Measurements from ENCODE around the gene CCDC88C. TPM values are rescaled to one million over a fixed set of nuclear protein-coding genes. Genes with fewer than 3 reads are reported as not detected.
A peak's percentile ranks its signal among the peaks of the same experiment; 100 is the strongest.

The CCDC88C gene
- polyA plus RNA-seq, 1 donor (not counting 4 experiments of a cell fraction or from before 2014, with no cell fraction given) = 2.4 TPM

GRCh38 chr14:91458612-91459011 is 41.0 kb upstream of the CCDC88C start:
- DNase-seq (ENCODE audit: low read depth, low spot score) (no peak), FAIRE-seq (no peak)
- Histone ChIP-seq H3K27ac (ENCODE audit: control insufficient read depth, insufficient read depth, low read length) (peak overlapping the region; percentile 28), H3K9me1 (ENCODE audit: control insufficient read depth, extremely low read depth, insufficient read depth, low read length) (no peaks in the 10 kb centered on the region), H4K20me1 (ENCODE audit: control insufficient read depth, extremely low read depth, insufficient read depth, low read length) (no peaks in the 10 kb centered on the region), H3K79me2 (ENCODE audit: control insufficient read depth, insufficient read depth, low read length) (peaks cover 1% of the 10 kb centered on the region), H3K9me3 (ENCODE audit: control insufficient read depth, low read depth, low read length) (no peaks in the 10 kb centered on the region), H2AFZ (ENCODE audit: control insufficient read depth, low read length) (no peak overlapping the region), H3K36me3 (ENCODE audit: control insufficient read depth in 2 of 2, extremely low read depth in 1 of 2, insufficient read depth in 2 of 2, low read length in 2 of 2) (peaks cover 12 to 28% of the 10 kb centered on the region in 2 experiments), H3K27me3 (ENCODE audit: control insufficient read depth, extremely low read depth, insufficient read depth, low read length) (no peaks in the 10 kb centered on the region), H3K4me2 (ENCODE audit: control insufficient read depth, extremely low read depth, insufficient read depth, low read depth, low read length) (peak overlapping the region; percentile 59), H3K4me1 (ENCODE audit: control insufficient read depth, extremely low read depth, insufficient read depth, low read length) (peaks cover 8% of the 10 kb centered on the region), H3K9ac (ENCODE audit: control insufficient read depth, extremely low read depth, insufficient read depth, low read length) (no peak overlapping the region), H3K4me3 (ENCODE audit: control insufficient read depth in 2 of 3, extremely low read depth in 1 of 3, insufficient read depth in 2 of 3, low read depth in 1 of 3, low read length in 3 of 3) (peak overlapping the region in 1 of 3 experiments; percentile 16)
- dilution Hi-C loops (cut with MboI; ENCODE audit: extremely low pct_ligation_motif_present, low sequenced_read_pairs) = no loop called here
- TF ChIP-seq EZH2 (IDR thresholded peaks at IDR 0.05; ENCODE audit: low read length) = no peak
- TF ChIP-seq CTCF (optimal IDR thresholded peaks at IDR 0.05 in 1 of 3, IDR thresholded peaks at IDR 0.05 in 1 of 3, conservative IDR thresholded peaks at IDR 0.05 in 1 of 3; ENCODE audit: extremely low read depth in 1 of 3, insufficient read depth in 2 of 3, low read length in 3 of 3) = no peak

GRCh38 chr14:91456283-91456682 is 38.7 kb upstream of the CCDC88C start:
- Histone ChIP-seq H3K4me3 (ENCODE audit: control insufficient read depth in 2 of 3, extremely low read depth in 1 of 3, insufficient read depth in 2 of 3, low read depth in 1 of 3, low read length in 3 of 3) (no peak overlapping the region), H3K9ac (ENCODE audit: control insufficient read depth, extremely low read depth, insufficient read depth, low read length) (no peak overlapping the region), H3K4me1 (ENCODE audit: control insufficient read depth, extremely low read depth, insufficient read depth, low read length) (peaks cover 8% of the 10 kb centered on the region), H3K27ac (ENCODE audit: control insufficient read depth, insufficient read depth, low read length) (no peak overlapping the region), H3K9me3 (ENCODE audit: control insufficient read depth, low read depth, low read length) (no peaks in the 10 kb centered on the region), H4K20me1 (ENCODE audit: control insufficient read depth, extremely low read depth, insufficient read depth, low read length) (no peaks in the 10 kb centered on the region), H3K27me3 (ENCODE audit: control insufficient read depth, extremely low read depth, insufficient read depth, low read length) (no peaks in the 10 kb centered on the region), H2AFZ (ENCODE audit: control insufficient read depth, low read length) (no peak overlapping the region), H3K36me3 (ENCODE audit: control insufficient read depth in 2 of 2, extremely low read depth in 1 of 2, insufficient read depth in 2 of 2, low read length in 2 of 2) (peaks cover 8 to 16% of the 10 kb centered on the region in 2 experiments), H3K79me2 (ENCODE audit: control insufficient read depth, insufficient read depth, low read length) (peaks cover 1% of the 10 kb centered on the region), H3K4me2 (ENCODE audit: control insufficient read depth, extremely low read depth, insufficient read depth, low read depth, low read length) (no peak overlapping the region), H3K9me1 (ENCODE audit: control insufficient read depth, extremely low read depth, insufficient read depth, low read length) (no peaks in the 10 kb centered on the region)
- no peak for TF ChIP-seq EZH2 (IDR thresholded peaks at IDR 0.05; ENCODE audit: low read length)
- TF ChIP-seq CTCF (optimal IDR thresholded peaks at IDR 0.05 in 1 of 3, IDR thresholded peaks at IDR 0.05 in 1 of 3, conservative IDR thresholded peaks at IDR 0.05 in 1 of 3; ENCODE audit: extremely low read depth in 1 of 3, insufficient read depth in 2 of 3, low read length in 3 of 3) = no peak
- DNase-seq (ENCODE audit: low read depth, low spot score) (no peak), FAIRE-seq (no peak)
- dilution Hi-C loops (cut with MboI; ENCODE audit: extremely low pct_ligation_motif_present, low sequenced_read_pairs) = no loop called here

Data from keratinocyte (primary cell).